Measurements from ENCODE around the gene PATL2.

GRCh38 chr15:44654858-44655257 lies 56.3 kb downstream of the PATL2 start:
- TF ChIP-seq CTCF (IDR thresholded peaks at IDR 0.05) (no peak), POLR2A (IDR thresholded peaks at IDR 0.05) (no peak)
